K562 (cell line): ENCODE measurements around the gene SYMPK. TPM values are rescaled to one million over a fixed set of nuclear protein-coding genes. Genes with fewer than 3 reads are reported as not detected.
A peak's percentile ranks its signal among the peaks of the same experiment; 100 is the strongest.

ENCODE experiments used
- ARID3A ChIP-seq: IDR thresholded peaks from 2 replicates; pipeline ENCODE4 v1.6.1; 2012; ENCODE audit warnings: low read depth, low read length, improper control_type of control experiment, borderline replicate concordance
- BCOR ChIP-seq: fragments of 450-650 bp; IDR thresholded peaks from 2 replicates; pipeline ENCODE4 v1.6.1; 2016
- ELF2 ChIP-seq: fragments of 250-450 bp; sonication (Bioruptor Pico); IDR thresholded peaks from 2 replicates; pipeline ENCODE4 v1.5.0; 2021; ENCODE audit warnings: mild to moderate bottlenecking
- MTF1 ChIP-seq: fragments of 250-450 bp; sonication (Bioruptor Pico); IDR thresholded peaks from 2 replicates; pipeline ENCODE4 v1.9.0; 2021; ENCODE audit warnings: moderate library complexity, mild to moderate bottlenecking, inconsistent platforms, borderline replicate concordance
- PHF8 ChIP-seq: fragments of 200-600 bp; sonication (generic); IDR thresholded peaks from 2 replicates; pipeline ENCODE4 v1.6.1; 2012; ENCODE audit warnings: mixed run types, mild to moderate bottlenecking, inconsistent platforms, low read length, moderate library complexity, borderline replicate concordance
- PTTG1 ChIP-seq: fragments of 450-650 bp; IDR thresholded peaks from 2 replicates; pipeline ENCODE4 v1.6.1; 2016; ENCODE audit warnings: low read depth, mild to moderate bottlenecking, missing genetic modification characterization, missing compliant biosample characterization
- RBM22 ChIP-seq: fragments of 200-400 bp; formaldehyde crosslinking; IDR thresholded peaks from 2 replicates; pipeline ENCODE4 v1.6.1; 2018; ENCODE audit warnings: low read length, low read depth; ENCODE audit not compliant: poor library complexity, severe bottlenecking
- REST ChIP-seq, 2 experiments: fragments of 450-650 bp; formaldehyde crosslinking in 1 of 2; IDR thresholded peaks; 2 replicates each; pipeline versions ENCODE4 v1.4.0 to v1.6.1; 2014 to 2020; ENCODE audit warnings: mild to moderate bottlenecking in 2 of 2, borderline replicate concordance in 1 of 2, low read depth in 1 of 2
- TBP ChIP-seq: optimal IDR thresholded peaks from 2 replicates; pipeline ENCODE3; 2011; ENCODE audit warnings: low read depth, low read length, improper control_type of control experiment
- ZNF253 ChIP-seq: fragments of 250-450 bp; sonication (Bioruptor Pico); conservative IDR thresholded peaks from 2 replicates; pipeline ENCODE4 v1.6.1; 2021; ENCODE audit warnings: mild to moderate bottlenecking
- ZNF274 ChIP-seq: IDR thresholded peaks from 2 replicates; pipeline ENCODE4 v1.6.1; 2011; ENCODE audit warnings: low read depth, mild to moderate bottlenecking, low read length, moderate library complexity, borderline replicate concordance
- ZNF431 ChIP-seq: sonication (generic); formaldehyde crosslinking; IDR thresholded peaks from 2 replicates; pipeline ENCODE4 v1.8.0; 2022; ENCODE audit warnings: mild to moderate bottlenecking, missing genetic modification reagents
- polyA plus RNA-seq, 8 experiments: library from polyadenylated mRNA; depleted of rRNA in 4 of 8; stranded (reverse) in 5 of 8; unstranded in 3 of 8; fragments of >200 nt; fragmentation: Nextera tagmentation in 2 of 8; fragmentation: Illumina TruSeq in 1 of 8; extraction: Ambion mirVana in 2 of 8; extraction: Trizol in 1 of 8; gene quantifications; 2 replicates each; pipeline versions ENCODE4 v1.2.1 to v1.2.3, GENCODE V29; 2011 to 2014; ENCODE audit warnings: inconsistent platforms in 1 of 8, missing spikeins in 1 of 8
- total RNA-seq, 7 experiments: library from RNA; depleted of rRNA in 6 of 7; stranded (reverse); fragments of >200 nt in 6 of 7; fragmentation: Illumina TruSeq in 2 of 7; extraction: Trizol in 2 of 7; gene quantifications; 2 replicates each; pipeline versions ENCODE4 v1.2.1 to v1.2.3, GENCODE V29; 2011 to 2021; ENCODE audit warnings: low replicate concordance in 1 of 7

SYMPK gene
- total and polyA plus RNA-seq, 9 of the 15 experiments (the other 6 are each of a cell fraction or from before 2014, with no cell fraction given) = 0.73 to 95.5 (median 58.4) TPM

GRCh38 chr19:45865269-45865948 lies 2.5 kb upstream of the SYMPK start (continued):
- no peak for TF ChIP-seq ARID3A
- TF ChIP-seq PHF8 = no peak
- TF ChIP-seq ZNF431 (CRISPR knock-in tag) = no peak
- no peak for TF ChIP-seq TBP
- no peak for TF ChIP-seq PTTG1
- no peak for TF ChIP-seq MTF1 (CRISPR knock-in tag)
- no peak for TF ChIP-seq REST (IDR thresholded peaks at IDR 0.05; ENCODE audit: borderline replicate concordance)
- TF ChIP-seq REST (CRISPR knock-in tag; IDR thresholded peaks at IDR 0.05; ENCODE audit: low read depth) = no peak
- peak; percentile 67 for TF ChIP-seq BCOR
- no peak for TF ChIP-seq ZNF253 (CRISPR knock-in tag)
- TF ChIP-seq ZNF274 = no peak
- no peak for TF ChIP-seq RBM22
- TF ChIP-seq ELF2 (CRISPR knock-in tag) = no peak
